Adrenal gland (tissue), 12 donors: ENCODE results near the gene RAPGEF4. TPM values are rescaled to one million over a fixed set of nuclear protein-coding genes. Genes with fewer than 3 reads are reported as not detected.
"Not testable (repeated sequence)": the region's sequence is repeated elsewhere in the genome, so short reads cannot be mapped to it uniquely, and the experiment has no call there.

ENCODE experiments used
- DNase-seq, 7 donors: peaks; one replicate each; pipeline ENCODE4 v3.0.0-alpha.2; 2019 to 2020
- H3K27ac ChIP-seq, 5 donors: fragments of 200-600 bp; sonication (generic) in 4 of 5; 1 replicate in 3 of 5; 2 replicates in 2 of 5; pipeline versions ENCODE4 v1.5.1 to v1.8.0; 2016 to 2020; ENCODE audit warnings: mild to moderate bottlenecking in 1 of 5
- H3K27me3 ChIP-seq: fragments of 200-600 bp; 2 replicates; pipeline ENCODE4 v1.8.0; 2021
- H3K36me3 ChIP-seq, 2 donors: fragments of 200-600 bp; replicated peaks in 1 of 2; 1 replicate in 1 of 2; 2 replicates in 1 of 2; pipeline versions ENCODE4 v1.5.1 to v1.8.0; 2018 to 2022
- H3K4me1 ChIP-seq, 2 donors: fragments of 200-600 bp; replicated peaks in 1 of 2; 1 replicate in 1 of 2; 2 replicates in 1 of 2; pipeline versions ENCODE4 v1.5.1 to v1.8.0; 2018 to 2021
- H3K4me3 ChIP-seq, 4 donors: fragments of 200-600 bp; sonication (generic) in 3 of 4; one replicate each; pipeline ENCODE4 v1.5.1; 2016 to 2018
- H3K9me3 ChIP-seq, 3 donors: fragments of 200-600 bp; sonication (generic) in 1 of 3; replicated peaks in 1 of 3; 1 replicate in 2 of 3; 2 replicates in 1 of 3; pipeline versions ENCODE4 v1.5.1 to v1.8.0; 2016 to 2021
- CTCF ChIP-seq, 6 experiments: fragments of 450-650 bp in 4 of 6; fragments of 200-600 bp in 2 of 6; sonication (generic) in 1 of 6; IDR thresholded peaks; 1 replicate in 5 of 6; 2 replicates in 1 of 6; pipeline versions ENCODE4 v1.5.1 to v1.8.0; 2016 to 2021; ENCODE audit warnings: antibody characterized with exemption in 6 of 6, mild to moderate bottlenecking in 2 of 6, moderate library complexity in 1 of 6
- POLR2A ChIP-seq, 2 donors: fragments of 450-650 bp; IDR thresholded peaks; one replicate each; pipeline ENCODE4 v1.6.1; 2017; ENCODE audit warnings: antibody characterized with exemption in 2 of 2, mild to moderate bottlenecking in 2 of 2, moderate library complexity in 1 of 2
- WGBS, 4 donors: extraction: QIAGEN DNeasy Blood & Tissue Kit in 2 of 4; methylation state at CpG; one replicate each; pipeline versions ENCODE4 v1.1.5 to v1.1.7; 2013 to 2017; 5-methylcytosine and 5-hydroxymethylcytosine counted together
- intact Hi-C, 2 donors: fragments of 100-400 bp; cut with DNase I; formaldehyde crosslinking; loops; one replicate each; pipeline versions ENCODE4 v1.14.1 to v1.15.0; 2022 to 2023
- polyA plus RNA-seq, 3 donors: library from polyadenylated mRNA; stranded (reverse); fragments of 200-250 nt in 2 of 3; fragments of 350-450 nt in 1 of 3; fragmentation: Illumina TruSeq in 1 of 3; extraction: RNeasy Lipid Tissue Mini Kit (QIAGEN cat#74804) in 1 of 3; gene quantifications; one replicate each; pipeline ENCODE4 v1.2.3, GENCODE V29; 2013 to 2014
- total RNA-seq, 9 donors: library from RNA; depleted of rRNA in 4 of 9; stranded (reverse); fragments of >200 nt in 4 of 9; fragments of 120-200 nt in 1 of 9; fragmentation: NEBNext Ultra II Directional in 1 of 9; extraction: Animal tissue kit (Norgen Biotek cat#: 25700) in 1 of 9; gene quantifications; one replicate each; pipeline versions ENCODE4 v1.1.0 to v1.2.4, GENCODE V29; 2013 to 2023
- donor health status: healthy with polysubstance abuse.
- donor health status: Bipolar disorder and iron deficiency.
- donor health status: DM: yes; HTN: yes; CAD: no.
- donor health status: DM: no; HTN: no; CAD: no.
- donor health status: DM: no; HTN: no; CAD: no.
- donor health status: DM: yes; HTN: yes; CAD: no.

RAPGEF4 gene
- total and polyA plus RNA-seq, 12 donors = 24.8 to 288 (median 101) TPM

GRCh38 chr2:173092844-173093402 is 357.3 kb downstream of the RAPGEF4 start:
- Histone ChIP-seq H3K27ac (no peak overlapping the region), H3K9me3 (no peaks in the 10 kb centered on the region), H3K36me3 (no peaks in the 10 kb centered on the region), H3K27me3 (no peaks in the 10 kb centered on the region), H3K4me3 (no peak overlapping the region), H3K4me1 (peaks cover 0 to 4% of the 10 kb centered on the region in 2 donors)
- WGBS, 4 donors = 96 to 98% (median 97%) methylated on average over 3 of the region's 3 CpGs
- no peak for DNase-seq
- intact Hi-C loops = no loop called here
- TF ChIP-seq POLR2A (IDR thresholded peaks at IDR 0.05) (no peak), CTCF (IDR thresholded peaks at IDR 0.05) (no peak)

GRCh38 chr2:173093617-173094016 is 358.0 kb downstream of the RAPGEF4 start:
- intact Hi-C loops, H3K27me3 ChIP-seq, H3K4me3 ChIP-seq, H3K9me3 ChIP-seq, H3K4me1 ChIP-seq, H3K27ac ChIP-seq, DNase-seq, H3K36me3 ChIP-seq: not testable (repeated sequence)
- 65 to 89% (median 85%) methylated on average over 2 of the region's 2 CpGs for WGBS, 4 donors

- H3K4me1 ChIP-seq = peaks cover 0 to 4% of the 10 kb centered on the region in 2 donors
- DNase-seq = no peak
- intact Hi-C loops = no loop called here
- H3K9me3 ChIP-seq = no peaks in the 10 kb centered on the region
- H3K36me3 ChIP-seq = no peaks in the 10 kb centered on the region
- no peak for TF ChIP-seq POLR2A (IDR thresholded peaks at IDR 0.05)
- no peak for TF ChIP-seq CTCF (IDR thresholded peaks at IDR 0.05)
- 93 to 98% (median 96%) methylated on average over 1 of the region's 1 CpG for WGBS, 4 donors
- no peak overlapping the region for H3K4me3 ChIP-seq
- H3K27me3 ChIP-seq = no peaks in the 10 kb centered on the region
- H3K27ac ChIP-seq = no peak overlapping the region
Observed at GRCh38 chr2:173094731-173095130, 359.1 kb downstream of the RAPGEF4 start.

- TF ChIP-seq POLR2A (IDR thresholded peaks at IDR 0.05) (no peak), CTCF (IDR thresholded peaks at IDR 0.05) (no peak)
- H3K9me3 ChIP-seq = no peaks in the 10 kb centered on the region
- H3K27me3 ChIP-seq = no peaks in the 10 kb centered on the region
- H3K4me1 ChIP-seq = peaks cover 0 to under 1% of the 10 kb centered on the region in 2 donors
- 92 to 100% (median 95%) methylated on average over 1 of the region's 1 CpG for WGBS, 4 donors
- H3K27ac ChIP-seq = no peak overlapping the region
- H3K4me3 ChIP-seq = no peak overlapping the region
- intact Hi-C loops = no loop called here
- no peaks in the 10 kb centered on the region for H3K36me3 ChIP-seq
- no peak for DNase-seq
Observed at GRCh38 chr2:173095356-173095755, 359.7 kb downstream of the RAPGEF4 start.

GRCh38 chr2:173099271-173099670 is 363.6 kb downstream of the RAPGEF4 start:
- TF ChIP-seq CTCF (IDR thresholded peaks at IDR 0.05) (no peak), POLR2A (IDR thresholded peaks at IDR 0.05) (no peak)
- intact Hi-C loops = no loop called here
- Histone ChIP-seq H3K9me3 (no peaks in the 10 kb centered on the region), H3K27me3 (no peaks in the 10 kb centered on the region), H3K36me3 (no peaks in the 10 kb centered on the region), H3K4me1 (peaks cover 0 to 7% of the 10 kb centered on the region in 2 donors), H3K4me3 (no peak overlapping the region), H3K27ac (no peak overlapping the region)
- DNase-seq = no peak
- WGBS, 4 donors = 97 to 100% (median 97%) methylated on average over 2 of the region's 2 CpGs
